ENCODE data around the gene RFESD.

Gene RFESD

GRCh38 chr5:95646569-95647431 is at the start of gene RFESD:
TSS of gene RFESD (plus strand) at chr5:95646777. CDS start at chr5:95652272, 5,495 bp downstream.
- peak; percentile 98 for DNase-seq

DNA sequence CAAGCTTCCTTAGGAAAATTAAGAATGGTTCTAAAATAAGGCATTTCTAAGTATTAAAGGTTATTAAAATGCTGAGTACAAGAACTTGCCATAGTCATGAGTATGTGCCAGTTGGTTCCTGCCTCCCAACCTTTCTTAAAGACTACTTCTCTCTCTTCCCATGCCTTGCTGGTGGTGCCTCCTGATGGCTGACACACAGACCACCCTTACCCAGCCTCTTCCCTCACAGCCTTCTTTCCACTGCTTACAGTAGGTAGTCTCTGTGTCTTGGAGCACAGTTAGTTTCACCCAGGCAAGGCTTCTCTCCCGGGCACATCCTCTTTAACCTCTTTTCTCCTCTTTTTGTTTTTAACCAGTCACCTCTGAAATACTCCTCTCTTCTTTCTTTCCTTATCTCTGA is 47.3 kb upstream of the RFESD start:
- DNase-seq = no peak

DNA sequence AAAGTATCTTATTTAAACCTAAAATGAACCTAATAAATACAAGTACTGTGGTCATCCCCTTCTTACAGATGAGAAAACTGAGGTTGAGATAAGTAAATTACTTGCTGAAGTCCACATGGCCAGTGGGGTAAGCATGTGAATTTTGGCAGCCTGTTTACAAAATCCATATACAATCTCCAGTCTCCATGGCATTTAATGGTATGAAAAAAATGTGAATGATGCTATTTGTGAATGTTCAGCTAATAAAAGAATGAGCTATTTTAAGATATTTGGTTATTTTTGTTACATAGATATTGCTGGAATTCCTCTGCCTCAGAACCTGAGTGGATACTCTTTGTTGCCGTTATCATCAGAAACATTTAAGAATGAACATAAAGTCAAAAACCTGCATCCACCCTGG is 46.0 kb upstream of the RFESD start:
- no peak for DNase-seq

DNA sequence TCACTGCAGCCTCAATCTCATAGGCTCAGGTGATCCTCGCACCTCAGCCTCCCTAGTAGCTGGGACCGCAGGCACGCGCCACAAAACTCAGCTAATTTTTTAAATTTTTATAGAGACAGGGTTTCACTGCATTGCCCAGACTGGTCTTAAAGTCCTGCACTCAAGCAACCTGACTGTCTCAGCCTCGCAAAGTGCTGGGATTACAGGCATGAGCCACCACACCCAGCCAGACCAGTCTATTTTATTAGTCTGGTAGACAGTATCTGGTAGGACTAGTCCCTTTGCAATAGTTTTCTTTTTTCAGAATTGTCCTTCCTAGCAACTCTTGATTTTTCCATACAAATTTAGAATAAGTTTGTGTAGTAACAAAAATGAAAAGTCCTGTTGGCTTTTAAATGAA is 40.8 kb upstream of the RFESD start:
- no peak for DNase-seq

GRCh38 chr5:95606419-95606818 is 40.2 kb upstream of the RFESD start:
- DNase-seq = no peak

DNA sequence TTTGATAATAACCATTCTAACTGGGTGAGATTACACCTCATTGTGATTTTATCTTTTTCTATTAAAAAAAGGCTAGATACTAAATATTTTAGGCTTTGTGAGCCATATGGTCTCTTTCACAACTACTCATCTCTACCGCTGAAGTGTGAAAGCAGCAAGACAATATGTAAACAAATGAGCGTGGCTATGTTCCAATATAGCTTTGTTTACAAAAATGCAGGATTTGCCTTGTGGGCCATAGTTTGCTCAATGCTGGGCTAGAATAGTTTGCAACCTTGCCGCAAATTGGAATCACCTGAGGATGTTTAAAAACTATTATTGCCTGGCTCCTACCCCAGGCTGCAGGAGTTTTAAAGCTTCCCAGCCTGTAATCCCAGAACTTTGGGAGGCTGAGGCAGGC is 36.9 kb upstream of the RFESD start:
- no peak for DNase-seq

GRCh38 chr5:95610546-95610945 is 36.0 kb upstream of the RFESD start:
- no peak for DNase-seq

DNA sequence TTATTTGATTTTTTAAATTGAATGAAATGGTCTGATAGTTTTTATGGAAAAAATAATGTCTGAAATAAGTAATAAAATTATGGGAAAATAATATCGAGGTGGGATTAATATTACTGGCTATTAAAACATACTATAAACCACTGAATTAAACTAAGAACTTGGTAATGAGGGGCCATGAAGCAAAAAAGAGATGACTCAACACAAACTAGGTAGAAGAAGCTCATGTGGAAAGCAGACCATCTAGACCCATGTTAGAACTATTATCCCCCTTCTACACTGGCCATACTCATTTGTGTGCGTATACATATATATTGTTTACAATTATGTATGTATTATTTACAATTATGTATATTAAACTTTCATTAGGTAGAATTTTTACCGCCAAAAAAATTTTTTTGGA is 35.2 kb upstream of the RFESD start:
- DNase-seq = no peak

- no peak for DNase-seq
These were observed 33.1 kb upstream of the RFESD start for GRCh38 chr5:95613514-95613913.

DNA sequence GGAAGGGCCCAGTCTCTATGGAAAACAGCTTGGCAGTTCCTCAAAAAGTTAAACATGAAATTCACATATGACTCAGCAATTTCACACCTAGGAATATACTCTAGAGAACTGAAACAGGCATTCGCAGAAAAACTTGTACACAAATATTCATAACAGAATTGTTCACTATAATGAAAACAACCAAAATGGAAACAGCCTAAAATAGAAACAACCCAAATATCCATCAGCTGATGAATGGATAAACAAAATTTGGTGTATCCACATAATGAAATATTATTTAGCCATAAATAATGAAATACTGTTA is 31.5 kb upstream of the RFESD start:
- no peak for DNase-seq

DNA sequence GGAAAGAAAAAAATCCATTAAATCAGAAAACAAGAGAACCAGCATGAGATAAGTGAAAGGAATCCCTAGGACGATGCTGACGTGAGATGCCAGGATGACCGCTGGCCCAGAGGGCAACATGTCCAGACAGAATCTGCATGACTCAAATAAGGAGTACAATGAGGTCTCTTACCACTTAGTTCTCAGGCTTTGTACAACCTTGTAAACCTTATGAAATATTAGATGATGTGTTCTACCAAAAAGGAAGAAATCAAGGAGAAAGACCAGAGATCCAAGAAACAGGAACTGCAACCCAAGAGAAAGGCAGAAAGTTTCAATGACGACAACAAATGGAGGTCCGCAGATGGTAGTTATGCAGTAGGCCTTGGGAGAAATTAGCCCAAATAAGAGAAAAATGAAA is 29.5 kb upstream of the RFESD start:
- DNase-seq = no peak

- DNase-seq = no peak
These were observed 27.5 kb upstream of the RFESD start for GRCh38 chr5:95619096-95619495.

DNA sequence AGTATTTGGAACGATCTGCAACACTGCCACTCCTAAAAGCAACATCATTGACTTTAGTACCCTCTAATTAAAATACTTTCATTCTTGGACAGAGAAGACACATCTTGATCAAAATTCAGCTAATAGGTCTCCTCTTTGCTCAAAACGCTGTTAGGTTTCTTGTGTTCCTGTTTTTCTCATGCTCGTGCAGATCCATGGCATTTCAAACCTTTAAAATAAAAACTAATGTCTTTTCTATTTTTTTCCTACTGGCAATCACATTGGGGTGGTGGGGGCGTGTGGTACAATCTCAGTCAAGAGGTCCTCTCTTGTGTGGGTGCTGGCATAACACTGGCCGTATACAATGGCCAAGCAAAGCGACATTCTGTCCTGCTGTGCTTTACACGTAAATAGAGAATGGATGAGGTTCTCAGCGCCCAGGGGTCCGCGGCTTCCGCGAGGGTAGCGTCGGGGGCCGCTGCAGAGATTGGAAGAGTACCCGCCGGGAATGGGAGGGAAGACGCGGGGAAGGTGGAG is 27.0 kb upstream of the RFESD start:
- DNase-seq = no peak

DNA sequence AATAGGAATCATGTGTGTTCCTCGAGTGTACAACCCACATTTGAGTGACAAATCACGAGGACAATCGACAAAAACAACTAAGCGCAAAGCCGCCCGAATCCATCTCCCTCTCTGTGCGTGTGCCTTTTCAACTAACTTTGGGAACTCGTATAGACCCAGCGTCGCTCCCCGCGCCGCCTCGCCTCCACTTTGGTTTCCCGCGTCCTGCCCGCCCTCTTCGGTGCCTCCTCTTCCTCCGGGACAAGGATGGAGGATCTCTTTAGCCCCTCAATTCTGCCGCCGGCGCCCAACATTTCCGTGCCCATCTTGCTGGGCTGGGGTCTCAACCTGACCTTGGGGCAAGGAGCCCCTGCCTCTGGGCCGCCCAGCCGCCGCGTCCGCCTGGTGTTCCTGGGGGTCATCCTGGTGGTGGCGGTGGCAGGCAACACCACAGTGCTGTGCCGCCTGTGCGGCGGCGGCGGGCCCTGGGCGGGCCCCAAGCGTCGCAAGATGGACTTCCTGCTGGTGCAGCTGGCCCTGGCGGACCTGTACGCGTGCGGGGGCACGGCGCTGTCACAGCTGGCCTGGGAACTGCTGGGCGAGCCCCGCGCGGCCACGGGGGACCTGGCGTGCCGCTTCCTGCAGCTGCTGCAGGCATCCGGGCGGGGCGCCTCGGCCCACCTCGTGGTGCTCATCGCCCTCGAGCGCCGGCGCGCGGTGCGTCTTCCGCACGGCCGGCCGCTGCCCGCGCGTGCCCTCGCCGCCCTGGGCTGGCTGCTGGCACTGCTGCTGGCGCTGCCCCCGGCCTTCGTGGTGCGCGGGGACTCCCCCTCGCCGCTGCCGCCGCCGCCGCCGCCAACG is 26.3 kb upstream of the RFESD start, which contains the start of gene GPR150:
Gene GPR150 (plus strand): TSS at position 58 of the 840 bp plus-strand sequence. CDS start 189 bp downstream, at position 247.
- DNase-seq = peak; percentile 66

GRCh38 chr5:95620870-95621838 is 25.4 kb upstream of the RFESD start:
- peak; percentile 52 for DNase-seq

DNA sequence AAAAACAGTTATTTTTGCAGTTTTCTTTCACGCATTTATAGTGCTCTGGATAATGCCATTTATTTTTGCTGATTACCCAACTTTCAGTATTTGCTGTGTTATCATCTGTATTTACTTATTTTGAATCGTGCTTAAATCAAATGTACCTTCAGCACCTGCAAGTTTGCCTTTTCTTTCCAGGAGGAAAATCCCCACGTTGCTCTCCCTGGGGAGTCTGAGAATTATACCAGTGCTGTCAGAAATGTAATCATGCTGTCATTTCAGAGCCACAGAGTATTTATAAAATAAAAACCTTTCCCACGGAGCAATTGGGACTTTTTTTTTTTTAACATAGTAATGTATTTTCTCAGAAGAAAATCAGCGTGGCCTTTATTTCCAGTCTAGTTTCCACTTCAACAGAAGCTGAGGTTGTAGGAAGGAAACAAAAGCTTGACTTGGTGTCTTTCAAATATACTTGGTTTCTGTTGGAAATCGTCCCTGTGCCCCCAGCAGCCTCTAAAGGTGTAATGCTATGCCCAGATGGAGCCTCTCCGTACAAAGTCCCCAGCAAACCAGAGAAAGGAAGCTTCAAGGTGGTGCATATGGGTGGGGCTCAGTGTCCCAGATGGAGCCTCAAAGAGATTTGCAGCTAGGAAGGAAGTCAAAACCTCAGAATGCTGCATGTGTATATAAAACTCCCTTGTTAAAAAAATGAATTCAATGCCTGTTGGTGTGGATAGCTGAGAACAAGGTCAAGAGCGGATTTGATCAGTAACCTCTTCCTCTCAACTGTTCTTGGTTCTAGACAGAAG is 24.5 kb upstream of the RFESD start:
- no peak for DNase-seq

DNA sequence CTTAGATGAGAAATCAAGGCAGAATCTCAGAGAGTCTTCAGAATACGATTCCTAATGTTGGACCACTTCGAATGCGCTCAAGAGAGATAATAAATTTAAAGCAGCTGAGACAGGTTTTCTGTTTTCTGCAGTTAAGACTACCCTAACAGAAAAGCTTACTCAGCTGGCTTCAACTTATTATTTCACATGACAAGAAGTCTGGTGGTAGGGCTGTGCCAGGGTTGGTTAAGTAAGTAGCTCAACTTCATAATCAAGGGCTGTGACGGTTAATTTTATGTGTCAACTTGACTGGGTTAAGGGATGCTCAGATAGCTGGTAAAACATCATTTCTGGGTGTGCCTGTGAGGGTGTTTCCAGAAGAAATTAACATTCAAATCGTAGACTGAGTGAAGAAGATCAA is 22.9 kb upstream of the RFESD start:
- DNase-seq = no peak

GRCh38 chr5:95624368-95624767 is 22.2 kb upstream of the RFESD start:
- no peak for DNase-seq

DNA sequence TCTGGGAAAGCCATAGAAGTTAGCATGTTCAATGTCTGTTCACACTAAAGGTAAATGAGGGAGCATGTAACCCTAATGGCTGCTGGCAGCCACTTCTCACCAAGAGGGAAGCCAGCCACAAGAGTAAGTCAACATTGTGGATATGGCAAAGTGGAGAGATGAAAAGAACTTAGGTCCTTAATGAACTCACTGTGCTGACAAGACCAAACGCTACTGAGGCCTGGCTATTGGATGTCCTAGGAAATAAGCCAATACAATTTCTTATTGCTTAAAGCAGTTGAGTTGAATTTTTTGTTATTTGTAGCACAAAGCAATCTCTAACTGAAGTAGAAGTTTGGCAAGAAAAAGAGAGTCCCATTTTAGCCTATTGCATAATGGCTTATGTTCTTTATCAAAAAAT is 19.9 kb upstream of the RFESD start:
- DNase-seq = no peak

DNA sequence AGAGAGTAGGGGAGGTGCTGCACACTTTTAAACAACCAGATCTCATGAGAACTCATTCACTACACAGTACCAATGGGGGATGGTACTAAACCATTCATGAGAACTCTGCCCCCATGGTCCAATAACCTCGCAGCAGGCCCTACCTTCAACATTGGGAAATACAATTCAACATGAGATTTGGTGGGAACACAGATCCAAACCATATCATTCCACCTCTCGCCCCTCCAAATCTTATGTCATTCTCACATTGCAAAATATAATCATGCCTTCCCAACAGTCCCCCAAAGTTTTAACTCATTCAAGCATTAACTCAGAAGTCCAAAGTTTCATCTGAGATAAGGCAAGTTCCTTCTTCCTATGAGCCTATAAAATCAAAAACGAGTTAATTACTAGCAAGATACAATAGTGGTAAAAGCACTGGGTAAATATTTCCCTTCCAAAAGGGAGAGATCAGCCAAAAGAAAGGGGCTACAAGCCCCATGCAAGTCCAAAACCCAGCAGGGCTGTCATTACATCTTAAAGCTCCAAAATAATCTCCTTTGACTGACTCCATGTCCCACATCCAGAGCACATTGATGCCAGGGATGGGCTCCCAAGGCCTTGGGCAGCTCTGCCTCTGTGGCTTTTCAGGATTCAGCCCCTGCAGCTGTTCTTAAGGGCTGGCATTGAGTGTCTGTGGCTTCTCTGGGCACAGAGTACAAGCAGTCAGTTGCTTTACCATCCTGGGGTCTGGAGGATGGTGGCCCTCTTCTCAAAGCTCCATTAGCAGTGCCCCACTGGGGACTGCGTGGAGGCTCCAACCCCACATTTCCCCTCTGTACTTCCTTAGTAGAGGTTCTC is 18.4 kb upstream of the RFESD start:
- no peak for DNase-seq

DNA sequence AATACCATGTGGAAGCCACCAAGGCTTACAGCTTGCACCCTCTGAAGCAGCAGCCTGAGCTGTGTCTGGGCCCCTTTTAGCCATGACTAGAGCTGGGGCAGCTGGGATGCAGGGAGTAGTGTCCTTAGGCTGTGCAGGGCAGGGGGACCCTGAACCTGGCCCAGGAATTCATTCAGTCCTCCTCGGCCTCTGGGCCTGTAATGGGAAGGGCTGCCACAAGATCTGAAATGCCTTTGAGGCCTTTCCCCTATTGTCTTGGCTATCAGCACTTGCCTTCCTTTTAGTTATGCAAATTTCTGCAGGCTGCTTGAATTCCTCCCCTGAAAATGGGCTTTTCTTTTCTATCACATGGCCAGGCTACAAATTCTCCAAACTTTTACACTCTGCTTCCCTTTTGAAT is 17.6 kb upstream of the RFESD start:
- no peak for DNase-seq

Data from activated CD4-positive, CD25-positive, alpha-beta regulatory T cell treated with anti-CD3 and anti-CD28 coated beads, Interleukin-2, amount 50 U/mL, for 72 hours (primary cell).